CD4-positive, alpha-beta T cell treated with Interleukin-21 for 1 hour (primary cell): ENCODE results near the gene TRIB2.
"Not testable (repeated sequence)": the region's sequence is repeated elsewhere in the genome, so short reads cannot be mapped to it uniquely, and the experiment has no call there.

Experiments
- DNase-seq: peaks from one replicate; pipeline ENCODE4 v3.0.0-alpha.2; 2020

TRIB2 gene

DNA sequence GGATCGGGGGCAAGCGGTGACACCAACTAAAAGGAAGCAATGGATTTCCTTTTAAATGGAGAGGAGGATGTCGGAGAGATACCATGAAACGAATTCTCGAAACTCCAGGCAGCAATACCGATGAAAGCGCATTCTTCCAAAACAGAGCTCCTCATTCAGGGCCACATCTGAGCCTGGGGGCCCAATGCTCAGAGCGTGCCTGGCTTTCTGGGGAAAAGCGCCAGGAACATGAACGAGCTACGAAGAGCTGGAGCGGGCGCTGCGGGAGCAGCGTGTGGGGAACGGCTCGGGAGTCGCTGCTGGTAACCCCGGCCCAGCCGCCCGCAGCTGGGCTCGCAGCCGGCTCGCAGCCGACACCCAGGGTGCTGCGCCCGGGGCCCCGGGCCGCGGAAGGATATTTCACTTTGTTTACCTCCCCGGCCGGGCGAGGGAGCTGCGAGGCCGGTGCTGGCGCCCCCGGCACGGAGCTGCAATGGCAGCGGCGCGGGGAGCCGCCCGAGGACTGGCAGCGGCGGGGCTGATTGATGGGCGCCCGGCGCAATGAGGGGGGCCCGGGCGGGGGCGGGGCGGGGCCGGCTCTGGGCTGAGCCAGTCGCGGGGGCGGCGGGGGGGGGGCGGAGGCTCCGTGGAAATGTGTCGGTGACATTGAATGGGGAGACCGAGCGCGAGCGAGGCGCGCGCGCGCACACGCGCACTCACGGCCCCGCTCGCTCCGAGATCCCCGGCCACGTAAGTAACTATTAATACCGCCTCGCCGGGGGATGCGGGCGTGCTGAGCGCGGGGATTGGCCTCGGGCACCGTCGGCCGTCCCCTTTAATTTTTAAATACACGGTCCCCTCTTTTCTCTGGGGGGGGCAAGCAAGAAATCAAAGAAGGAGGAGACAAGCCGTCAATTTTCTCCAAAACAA lies at the start of gene TRIB2:
Gene TRIB2 (plus strand): TSS at position 655 of the 909 bp plus-strand sequence. CDS start 1,372 bp downstream, outside the sequence.
- DNase-seq = peak; percentile 94

DNA sequence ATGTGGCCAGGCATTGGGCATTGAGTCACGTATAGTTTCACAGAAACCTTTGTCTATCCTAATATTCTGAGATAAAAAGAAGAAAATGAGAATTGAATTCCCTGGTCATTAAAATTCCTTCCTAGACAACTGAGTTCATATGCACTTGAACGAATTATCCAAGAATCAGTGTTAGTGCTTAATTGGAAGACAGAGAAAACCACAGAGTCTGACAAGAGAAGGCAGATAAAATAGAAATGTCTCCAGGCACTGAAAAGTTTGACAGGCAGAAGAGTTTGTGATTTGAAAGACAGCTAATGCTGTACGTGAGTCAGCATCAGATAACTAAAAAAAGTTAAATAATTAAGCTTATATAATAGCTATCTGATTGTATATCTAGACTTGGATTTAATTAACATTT lies 47.7 kb upstream of the TRIB2 start:
- DNase-seq = no peak

DNA sequence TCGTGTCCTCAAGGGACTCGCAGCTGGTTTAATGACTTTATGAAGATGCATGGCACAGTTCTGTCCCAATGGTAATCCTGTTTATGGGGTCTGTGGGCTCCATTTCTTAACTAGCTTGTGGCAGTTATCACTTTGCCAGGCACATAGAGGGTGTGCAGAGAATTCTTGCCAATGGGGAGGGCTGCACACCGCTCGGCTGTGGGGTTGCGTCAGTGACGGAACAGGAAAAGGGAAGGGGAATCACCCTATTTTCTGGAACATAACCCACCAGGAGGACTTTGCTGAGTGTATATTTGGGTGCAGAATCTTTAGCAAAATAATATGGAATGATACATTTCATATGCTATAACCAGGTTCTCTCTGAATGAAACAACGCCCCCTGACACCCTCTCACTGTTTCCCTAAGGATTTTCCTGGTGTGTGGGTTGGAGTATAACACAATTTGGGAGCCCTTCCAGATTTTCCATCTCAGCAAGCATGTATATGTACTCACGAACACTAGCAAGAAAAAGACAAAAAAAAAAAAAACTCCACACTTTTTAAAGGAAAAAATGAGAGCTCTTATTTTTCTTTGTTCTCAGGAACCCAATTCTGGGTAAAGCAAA lies 43.9 kb upstream of the TRIB2 start:
- DNase-seq = no peak

DNA sequence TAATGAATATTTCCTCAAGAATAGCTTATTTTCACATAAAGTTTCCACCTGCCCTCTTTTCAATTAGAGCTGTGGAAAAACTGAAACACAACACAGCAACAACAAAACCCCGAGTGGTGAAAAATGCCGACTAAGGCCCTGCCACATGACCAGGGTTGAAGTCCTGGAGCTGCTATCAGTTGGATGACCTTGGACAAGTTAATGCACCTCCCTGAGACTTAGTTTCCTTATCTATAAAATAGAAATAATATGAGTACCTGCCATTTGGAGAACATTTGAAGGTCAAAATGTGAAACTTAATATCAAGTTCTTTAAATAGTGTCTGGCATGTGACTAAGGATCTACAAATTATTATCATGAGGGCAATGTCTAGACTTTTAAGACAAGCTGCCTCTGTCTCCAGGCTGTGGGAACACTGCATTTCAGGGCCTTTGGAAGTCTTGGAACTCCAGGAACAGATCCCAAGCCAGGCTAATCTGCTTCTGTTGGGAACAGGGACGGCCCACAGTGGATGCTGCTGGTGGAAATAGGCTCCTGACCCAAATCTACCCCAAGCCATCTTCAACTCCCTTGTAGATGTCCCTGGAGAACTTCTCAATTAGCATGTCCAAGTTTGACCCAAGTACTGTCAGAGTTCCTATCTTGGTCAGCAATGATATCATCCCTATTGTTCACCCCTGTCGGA lies 42.0 kb upstream of the TRIB2 start:
- no peak for DNase-seq

DNA sequence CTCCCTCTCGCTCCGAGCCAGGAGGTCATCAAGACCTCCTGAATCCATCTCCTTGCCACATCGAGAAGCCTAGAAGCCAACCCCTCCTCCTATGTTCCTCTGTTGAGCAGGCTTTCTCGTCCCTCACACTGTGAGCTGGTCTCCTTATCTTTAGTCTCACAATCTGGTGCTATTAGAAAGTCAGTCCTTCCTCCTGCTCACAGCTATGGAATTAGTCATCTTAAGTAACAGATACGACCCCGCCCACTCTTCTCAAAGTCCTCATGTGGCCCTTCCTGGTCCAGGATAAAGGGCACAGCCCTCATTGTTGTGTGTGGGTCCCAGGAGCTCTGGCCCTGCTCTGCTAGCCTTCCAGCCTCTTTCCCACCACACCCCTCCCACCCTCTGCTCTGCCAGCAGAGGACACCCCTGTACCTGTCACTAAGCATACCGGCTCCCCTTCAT lies 41.4 kb upstream of the TRIB2 start:
- no peak for DNase-seq

DNA sequence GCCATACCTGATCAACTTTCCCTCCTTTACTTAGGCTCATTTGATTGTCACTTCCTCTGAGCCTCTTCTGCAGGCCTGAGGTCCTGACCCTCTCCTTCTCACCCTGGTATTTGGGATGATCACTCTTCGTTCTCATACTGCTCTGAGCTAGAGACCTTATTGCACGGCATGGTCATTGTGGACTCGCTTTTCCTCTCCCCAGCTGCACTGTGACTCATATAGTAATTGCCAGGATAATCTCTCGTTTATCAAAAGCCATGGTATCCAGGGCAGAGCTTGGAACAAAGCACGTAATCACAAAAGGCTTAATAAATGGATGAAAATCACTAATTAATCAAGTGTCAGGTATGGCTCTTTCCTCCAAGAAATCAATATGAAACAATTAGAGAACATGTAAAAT lies 40.9 kb upstream of the TRIB2 start:
- no peak for DNase-seq

DNA sequence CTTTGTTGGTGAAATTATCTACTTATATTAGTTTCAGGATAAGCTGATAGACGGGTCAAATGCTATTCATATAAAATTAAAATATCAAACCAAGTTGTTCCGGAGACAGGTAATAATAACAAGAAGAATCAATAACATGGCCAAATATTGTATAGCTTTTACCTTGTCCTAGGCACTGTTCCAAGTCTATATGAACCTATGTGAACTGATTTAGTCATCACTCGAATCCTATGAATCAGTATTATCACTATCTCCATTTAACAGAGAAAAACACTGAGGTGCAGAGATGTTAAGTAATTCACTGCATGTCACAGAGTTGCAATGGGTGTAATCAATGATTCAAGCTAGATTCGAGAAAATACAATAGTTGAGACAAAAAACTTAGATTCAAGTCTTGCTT lies 40.0 kb upstream of the TRIB2 start:
- DNase-seq = no peak

DNA sequence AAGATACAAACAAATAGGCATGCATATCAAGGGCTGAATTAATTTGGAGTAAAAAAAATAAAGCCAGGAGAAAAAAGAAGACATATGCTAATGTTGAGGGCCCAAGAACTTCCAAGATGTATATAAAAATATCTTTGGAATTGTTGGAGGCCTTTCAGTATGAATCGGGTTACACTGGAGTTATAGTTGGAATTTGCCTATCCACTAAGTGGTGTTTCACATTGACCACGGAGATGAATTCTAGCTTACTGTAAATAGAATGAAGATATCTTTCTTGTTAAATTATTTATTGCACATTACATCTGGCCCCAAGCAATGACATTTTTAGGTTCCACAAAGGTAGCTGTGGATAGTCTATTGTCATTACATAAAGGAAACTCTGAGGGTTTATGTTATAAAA lies 38.5 kb upstream of the TRIB2 start:
- no peak for DNase-seq

DNA sequence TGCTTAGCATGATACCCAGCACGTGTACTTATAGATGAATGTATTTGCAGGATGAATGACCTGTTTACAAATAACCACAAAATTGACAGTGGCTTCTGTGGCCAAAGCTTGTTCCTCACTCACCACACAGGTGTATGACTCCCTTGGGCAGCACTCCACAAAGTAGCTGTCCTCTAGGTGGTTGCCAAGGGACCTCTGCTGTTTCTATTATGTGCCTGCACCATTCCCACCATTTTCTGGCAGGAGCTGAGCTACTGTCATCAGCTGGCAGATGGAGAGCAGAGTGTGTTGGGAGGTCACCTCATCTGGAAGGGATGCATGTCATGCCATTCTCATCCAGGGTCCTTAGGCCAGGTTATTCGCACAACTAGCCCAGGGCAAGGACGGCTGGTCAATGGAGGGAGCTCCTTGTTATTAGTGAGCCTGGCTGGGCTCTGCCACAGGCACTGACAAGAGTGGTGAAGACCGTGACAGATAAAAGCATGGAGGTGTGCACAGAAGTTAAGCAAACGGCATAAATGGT lies 37.1 kb upstream of the TRIB2 start:
- DNase-seq = no peak

DNA sequence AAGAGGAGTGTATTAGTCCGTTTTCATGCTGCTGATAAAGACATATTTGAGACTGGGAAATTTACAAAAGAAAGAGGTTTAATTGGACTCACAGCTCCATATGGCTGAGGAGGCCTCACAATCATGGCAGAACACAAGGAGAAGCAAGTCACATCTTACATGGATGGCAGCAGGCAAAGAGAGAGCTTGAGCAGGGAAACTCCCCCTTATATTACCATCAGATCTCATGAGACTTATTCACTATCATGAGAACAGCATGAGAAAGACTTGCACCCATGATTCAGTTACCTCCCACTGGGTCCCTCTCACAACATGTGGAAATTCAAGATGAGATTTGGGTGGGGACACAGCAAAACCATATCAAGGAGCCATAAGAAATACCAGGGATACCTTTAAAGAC lies 36.6 kb upstream of the TRIB2 start:
- DNase-seq = not testable (repeated sequence)

DNA sequence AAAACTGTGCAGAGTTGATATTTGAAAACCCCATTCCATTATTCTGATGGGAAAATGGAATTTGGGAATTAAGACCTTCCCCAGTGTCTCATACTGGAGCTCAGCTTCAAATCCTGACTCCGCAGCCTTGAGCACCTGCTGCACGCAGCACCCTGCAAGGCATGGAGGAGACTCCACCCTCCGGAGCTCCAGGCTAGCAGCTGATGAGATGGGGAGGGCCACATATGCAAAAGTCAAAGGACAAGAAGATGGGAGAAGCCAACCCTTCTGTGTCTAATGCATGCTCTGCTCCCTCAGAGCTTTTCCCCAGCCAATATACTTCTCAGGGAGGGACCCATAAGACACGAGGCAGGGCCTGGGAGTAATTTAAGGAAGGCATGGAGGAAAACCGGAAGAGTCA lies 34.7 kb upstream of the TRIB2 start:
- DNase-seq = no peak

DNA sequence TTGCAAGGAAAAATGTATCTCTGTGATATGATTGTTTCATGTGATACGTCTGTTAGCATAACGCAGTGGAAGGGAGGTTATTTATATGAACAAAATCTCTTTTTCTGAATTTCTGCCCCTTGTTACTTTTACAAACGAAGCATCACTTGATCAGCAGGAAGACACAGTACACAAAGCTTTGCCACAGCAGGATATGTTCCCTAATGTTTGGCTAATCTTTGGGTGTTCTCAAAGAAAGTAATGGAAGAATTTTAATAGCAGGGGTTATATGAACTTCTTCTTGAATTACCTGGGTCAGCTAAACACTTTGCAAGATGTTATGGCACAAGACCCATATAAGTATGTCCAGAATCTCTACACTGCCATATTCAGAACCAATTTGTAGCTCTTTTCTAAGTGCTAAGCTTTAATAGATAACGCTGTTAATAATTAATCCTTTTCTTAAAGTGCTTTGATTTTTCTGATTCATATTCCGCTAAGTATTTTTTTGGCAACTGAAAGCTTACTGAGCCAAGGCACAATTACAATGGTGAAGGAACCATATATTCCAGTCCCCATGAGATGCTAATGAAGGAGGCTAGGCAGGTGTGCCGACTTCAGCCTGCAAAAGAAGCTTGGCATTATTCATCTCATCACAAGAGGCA lies 33.2 kb upstream of the TRIB2 start:
- DNase-seq = no peak

DNA sequence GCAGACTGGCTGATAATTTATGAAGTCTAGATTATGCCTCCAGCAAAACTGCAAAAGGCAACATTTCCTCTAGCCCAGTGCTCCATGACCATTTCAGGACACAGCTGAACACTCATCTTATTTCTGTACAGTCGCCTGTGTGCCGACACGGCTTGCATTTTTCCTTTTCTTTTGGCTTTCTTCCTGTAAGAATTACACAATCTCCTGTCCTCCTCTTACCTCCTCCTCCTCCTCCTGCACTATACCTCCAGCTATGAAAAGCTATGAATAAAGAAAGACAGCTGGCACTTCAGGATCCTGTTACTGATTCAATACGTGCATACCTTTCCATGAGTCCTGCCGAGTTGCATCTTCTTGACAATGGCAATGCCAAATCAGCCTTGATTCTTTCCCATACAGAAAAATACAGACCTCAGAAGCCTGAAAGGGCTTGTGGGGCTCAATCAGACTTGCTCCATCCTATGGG lies 32.2 kb upstream of the TRIB2 start:
- no peak for DNase-seq

DNA sequence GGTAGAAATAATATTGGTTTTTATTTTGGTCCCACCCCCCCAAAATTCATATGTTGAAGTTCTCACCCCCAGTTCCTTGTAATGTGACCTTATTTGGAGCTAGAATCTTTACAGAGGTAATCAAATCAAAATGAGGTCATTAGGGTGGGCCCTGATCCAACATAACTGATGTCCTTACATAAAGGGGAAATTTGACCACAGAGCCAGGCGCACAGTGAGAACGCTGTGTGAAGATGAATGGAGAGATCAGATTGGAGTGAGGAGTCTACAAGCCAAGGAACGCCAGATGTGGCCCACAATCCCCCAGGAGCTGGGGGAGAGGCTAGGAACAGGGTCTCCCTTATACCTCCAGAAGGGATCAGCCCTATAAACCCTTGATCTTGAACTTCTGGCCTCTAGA lies 31.6 kb upstream of the TRIB2 start:
- no peak for DNase-seq

DNA sequence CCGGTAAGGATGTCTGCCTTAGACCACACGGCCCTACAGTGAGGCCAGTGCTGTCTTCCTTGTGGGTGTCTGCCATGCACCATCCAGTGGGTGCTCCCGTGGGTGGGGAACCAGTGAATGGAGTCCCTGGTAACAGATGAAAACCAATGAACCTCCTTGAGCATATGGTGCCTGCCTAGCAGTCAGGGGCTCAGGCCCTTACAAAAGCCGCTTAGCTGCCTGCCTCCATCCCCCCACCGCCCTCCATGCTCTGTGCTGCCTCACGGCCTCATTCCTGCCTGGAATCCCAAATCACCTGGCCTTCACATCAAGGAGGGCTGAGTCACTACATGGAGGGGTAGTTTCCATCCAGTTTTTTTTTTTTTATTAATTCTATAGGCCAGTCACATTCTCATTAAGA lies 30.8 kb upstream of the TRIB2 start:
- DNase-seq = no peak

DNA sequence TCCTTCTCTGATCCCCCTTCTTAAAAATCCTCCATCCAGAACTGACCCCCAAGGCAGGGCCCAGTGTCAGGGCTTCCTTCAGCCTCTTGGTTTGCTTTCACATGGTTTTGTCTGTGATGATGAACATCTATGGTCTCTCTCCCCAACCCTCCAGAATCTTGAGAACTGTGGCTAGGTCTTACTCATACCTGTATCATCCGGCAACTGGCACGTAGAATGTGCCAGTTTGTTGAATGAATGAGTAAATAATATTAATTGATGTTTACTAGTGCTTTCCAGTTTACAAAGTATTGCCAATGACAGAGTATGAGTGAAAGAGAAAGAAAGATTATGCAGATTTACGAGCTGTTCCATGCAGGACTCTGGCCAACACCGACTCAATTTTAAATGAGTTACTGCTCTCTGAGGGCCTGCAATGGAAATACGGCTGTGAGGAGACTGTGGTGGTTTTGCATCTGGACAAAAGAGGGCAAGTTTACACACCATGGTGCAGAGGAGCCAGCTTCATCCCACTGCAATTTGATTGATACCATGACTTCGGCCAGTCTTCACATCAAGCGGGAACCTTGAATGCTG lies 29.9 kb upstream of the TRIB2 start:
- DNase-seq = no peak

DNA sequence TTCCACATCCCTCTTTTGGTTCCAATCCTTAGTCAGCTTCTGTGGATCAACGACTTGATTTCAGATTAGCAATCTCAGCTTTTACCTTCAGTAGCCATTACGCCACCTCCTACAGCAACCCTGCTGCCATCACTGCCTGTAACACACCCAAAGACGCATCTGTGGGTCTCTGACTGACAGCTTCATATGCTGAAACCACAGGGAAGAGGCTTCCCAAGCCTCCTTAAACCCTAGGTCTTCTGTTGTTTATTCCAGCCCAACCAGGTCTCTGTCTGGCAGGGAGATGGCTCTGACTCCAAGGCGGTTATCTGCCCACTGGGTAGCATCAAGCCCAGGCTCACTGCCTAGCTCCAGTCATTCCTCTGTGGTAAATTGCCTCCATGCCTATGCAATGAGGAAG lies 28.6 kb upstream of the TRIB2 start:
- no peak for DNase-seq

DNA sequence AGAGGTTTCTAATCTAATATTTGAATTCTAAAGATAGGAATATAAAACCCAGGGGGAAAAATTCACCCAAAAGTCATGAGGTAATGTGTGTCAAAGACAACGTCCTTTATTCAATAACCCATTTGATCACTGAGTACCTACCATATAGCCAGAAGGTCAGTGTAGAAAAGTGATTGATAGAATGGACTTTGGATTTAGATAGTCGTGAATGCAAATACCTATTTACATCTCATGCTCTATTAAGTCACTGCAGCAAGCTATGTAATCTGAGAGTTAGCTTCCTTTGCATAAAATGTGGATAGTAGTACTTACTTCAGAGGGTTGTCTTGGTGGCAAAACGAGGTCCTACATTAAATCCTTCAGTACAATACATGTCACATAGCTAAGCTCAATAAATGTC lies 27.8 kb upstream of the TRIB2 start:
- no peak for DNase-seq

DNA sequence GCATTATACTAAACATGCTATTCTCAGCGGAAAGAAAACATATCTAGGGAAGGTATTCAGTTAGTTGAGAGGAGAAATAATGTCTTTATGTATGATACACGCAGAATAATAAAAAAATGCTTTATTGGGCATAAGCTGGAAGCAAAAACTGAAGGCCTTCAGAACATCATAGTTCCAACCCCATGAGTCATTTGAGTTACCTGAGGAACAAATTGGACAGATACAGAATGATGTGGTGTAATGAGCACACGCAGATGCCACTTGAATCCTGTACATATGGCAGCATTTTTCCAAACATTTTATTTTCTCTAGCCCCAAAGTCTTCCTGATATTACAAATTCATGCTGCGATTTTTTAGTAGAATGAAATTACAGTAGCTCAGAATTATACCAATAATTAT lies 23.2 kb upstream of the TRIB2 start:
- DNase-seq = no peak

DNA sequence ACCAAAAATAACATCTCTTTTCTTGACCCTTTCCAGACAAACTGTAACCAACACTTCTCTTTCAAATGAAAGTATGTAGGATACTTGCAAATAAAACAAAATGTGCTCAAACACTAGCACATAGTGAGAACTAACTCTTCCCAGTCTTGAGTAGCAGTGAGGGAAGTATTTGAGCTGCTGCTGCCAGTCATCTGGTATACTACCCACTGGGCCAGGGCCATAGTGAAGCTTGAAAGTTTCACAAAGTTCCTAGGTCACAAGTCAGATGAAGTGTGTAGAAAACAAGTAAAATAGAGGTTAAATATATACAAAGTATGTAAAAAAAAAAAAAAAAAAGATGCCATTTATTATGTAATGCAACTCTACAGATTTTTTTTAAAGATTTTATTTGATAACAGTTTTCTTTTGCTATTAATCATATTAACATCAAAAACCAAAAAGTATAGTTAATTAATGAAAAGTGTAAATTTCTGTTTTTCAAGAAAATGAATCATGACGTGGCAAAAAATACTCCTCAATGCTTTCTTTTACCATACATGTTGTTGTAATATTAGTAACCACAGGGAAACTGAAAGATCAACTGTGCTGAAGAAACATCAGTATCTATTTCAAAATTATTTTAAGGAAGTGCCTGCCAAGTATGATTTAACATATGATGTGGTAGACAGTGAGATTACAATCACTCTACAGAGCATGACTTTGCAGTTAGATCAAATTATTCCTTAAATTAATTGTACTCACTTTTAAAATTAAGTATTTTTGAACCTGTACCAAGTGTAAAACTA lies 21.6 kb upstream of the TRIB2 start:
- no peak for DNase-seq

DNA sequence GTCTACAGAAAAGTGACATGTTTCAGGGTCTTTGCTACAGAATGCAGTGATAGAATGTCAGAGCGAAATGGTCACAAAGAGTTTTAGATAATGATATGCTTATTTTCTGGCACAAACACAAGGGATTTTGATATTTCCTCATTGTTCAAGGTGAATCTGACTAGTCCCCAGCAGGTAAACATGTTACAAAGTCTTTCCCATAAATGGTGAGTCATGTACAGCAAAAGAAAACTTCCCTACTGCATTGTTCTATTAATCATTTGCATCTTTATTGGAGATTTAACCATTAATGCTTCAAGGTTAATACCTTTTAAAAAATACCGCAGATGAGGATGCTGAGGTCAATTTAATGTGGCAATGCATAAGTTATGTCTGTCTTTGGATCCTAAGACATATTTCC lies 19.1 kb upstream of the TRIB2 start:
- no peak for DNase-seq

DNA sequence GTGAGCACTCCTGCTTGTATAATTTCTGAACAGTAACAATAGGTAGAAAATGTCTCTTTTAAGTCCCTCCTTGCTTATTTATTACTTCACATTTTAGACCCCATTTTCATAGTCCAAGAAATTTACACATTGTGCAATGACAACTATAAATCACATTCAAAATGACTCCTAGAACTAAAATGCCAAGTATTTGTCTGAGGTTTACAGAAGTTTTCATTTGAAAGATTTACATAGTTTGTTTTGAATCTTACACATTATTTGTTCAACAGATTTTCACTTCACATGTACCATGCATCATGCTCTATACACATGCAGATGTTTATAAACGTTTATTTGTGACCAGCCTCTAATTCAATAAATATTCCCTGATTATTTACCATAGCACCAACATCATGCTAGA lies 15.7 kb upstream of the TRIB2 start:
- DNase-seq = no peak
